GM12801 (cell line): ENCODE data around the gene TROAP.

Experiments
- TF ChIP-seq, protein P1 (sequence below): IDR thresholded peaks from one replicate; pipeline ENCODE4 v1.5.1; 2011; ENCODE audit warnings: control low read depth; ENCODE audit not compliant: insufficient read length; ENCODE audit errors: extremely low read depth

The TROAP gene

DNA sequence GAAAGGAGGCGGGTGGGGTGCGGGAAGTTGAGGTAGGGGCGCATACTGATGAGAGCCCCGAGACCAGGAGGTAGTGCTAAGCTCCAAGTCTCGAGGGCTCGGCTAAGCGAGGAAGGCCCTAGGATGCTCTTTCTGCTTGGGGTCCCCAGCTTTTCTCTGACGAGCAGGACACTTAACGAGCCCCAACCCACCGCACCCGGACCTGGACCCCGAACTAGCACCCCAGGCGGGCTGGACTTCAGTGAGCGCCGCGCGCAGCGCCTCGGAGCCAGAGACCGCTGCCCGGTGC lies 18.7 kb downstream of the TROAP start:
- TF ChIP-seq, protein P1, sequence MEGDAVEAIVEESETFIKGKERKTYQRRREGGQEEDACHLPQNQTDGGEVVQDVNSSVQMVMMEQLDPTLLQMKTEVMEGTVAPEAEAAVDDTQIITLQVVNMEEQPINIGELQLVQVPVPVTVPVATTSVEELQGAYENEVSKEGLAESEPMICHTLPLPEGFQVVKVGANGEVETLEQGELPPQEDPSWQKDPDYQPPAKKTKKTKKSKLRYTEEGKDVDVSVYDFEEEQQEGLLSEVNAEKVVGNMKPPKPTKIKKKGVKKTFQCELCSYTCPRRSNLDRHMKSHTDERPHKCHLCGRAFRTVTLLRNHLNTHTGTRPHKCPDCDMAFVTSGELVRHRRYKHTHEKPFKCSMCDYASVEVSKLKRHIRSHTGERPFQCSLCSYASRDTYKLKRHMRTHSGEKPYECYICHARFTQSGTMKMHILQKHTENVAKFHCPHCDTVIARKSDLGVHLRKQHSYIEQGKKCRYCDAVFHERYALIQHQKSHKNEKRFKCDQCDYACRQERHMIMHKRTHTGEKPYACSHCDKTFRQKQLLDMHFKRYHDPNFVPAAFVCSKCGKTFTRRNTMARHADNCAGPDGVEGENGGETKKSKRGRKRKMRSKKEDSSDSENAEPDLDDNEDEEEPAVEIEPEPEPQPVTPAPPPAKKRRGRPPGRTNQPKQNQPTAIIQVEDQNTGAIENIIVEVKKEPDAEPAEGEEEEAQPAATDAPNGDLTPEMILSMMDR, result no peak

DNA sequence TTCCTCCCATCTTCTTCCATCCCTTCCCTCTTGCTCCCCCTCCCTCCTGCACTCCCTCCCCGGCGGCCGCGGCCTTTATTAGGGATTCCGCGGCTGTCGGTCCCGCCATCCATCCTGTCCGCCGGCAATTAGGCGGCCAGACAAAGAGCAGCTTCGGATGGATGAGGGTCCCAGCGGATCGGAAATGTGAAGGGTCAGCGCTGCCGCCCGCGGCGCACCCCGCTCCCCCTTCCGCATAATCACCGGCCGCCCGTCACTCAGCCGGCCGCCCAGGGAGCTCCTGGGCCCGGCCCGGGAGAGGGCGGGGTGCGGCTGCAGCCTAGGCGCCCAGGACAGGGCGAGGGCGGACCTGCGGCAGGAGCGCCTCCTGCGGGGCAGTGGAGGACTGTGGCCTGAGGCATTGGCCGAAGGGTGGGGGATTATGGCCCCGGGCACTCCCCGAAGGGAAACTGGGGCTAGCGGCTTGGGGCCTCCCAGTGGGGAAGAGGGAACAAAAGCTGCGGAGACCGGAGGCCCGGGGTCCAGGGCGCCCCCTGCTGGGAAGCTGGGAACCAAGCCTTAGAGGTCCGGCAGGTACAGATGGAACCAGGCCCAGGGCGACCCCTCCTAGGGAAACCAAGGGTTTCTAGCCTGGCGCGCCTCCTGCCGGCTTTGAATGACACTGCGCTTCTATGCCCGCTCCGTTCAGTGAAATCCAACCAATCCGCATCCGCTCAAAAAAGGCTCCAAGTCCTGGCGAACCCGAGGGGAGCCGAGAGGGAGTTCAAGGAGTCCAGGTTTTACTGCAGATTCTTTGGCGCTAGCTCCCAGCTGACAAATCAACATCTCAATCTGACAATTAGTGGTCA lies 19.2 kb downstream of the TROAP start:
- TF ChIP-seq, protein P1, result no peak

DNA sequence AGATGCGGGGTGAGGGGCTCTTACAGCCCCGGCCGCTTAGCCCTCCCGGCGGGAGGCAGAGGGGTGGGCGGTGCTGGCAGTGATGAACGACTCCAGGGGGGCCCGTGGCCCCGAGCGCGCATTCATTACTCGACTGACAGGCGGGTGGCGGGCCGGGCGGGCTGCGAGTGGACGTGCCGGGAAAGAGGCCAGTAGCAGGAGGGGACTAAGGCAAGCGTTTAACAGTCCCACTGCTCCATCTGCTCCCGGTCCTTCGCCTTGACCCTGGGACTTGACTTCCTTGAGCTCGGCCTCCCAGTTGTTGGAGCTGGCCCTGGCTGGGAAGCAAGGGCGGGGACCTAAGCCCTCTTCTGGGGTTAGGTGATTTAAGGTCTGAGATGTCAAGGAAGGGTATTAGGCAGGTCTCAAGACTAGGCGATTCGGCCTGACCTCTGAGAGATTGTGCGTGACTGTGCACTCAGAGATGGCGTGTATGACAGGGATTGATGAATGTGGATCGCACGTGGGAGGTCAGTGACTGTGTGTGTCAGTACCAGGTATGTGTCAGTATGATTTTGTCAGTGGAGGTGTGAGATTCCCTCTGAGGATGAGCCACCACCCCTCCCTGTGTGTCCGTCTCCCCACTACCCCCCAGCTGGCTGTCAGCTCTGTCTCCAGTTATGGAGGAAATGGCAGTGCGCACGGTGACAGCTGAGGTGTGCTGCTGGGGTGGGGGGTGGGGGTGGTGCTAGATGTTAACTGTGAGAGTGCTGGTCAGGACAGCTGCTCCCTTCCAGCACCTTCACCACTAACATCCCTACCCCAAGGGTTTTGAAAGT lies 20.1 kb downstream of the TROAP start:
- TF ChIP-seq, protein P1, result no peak

DNA sequence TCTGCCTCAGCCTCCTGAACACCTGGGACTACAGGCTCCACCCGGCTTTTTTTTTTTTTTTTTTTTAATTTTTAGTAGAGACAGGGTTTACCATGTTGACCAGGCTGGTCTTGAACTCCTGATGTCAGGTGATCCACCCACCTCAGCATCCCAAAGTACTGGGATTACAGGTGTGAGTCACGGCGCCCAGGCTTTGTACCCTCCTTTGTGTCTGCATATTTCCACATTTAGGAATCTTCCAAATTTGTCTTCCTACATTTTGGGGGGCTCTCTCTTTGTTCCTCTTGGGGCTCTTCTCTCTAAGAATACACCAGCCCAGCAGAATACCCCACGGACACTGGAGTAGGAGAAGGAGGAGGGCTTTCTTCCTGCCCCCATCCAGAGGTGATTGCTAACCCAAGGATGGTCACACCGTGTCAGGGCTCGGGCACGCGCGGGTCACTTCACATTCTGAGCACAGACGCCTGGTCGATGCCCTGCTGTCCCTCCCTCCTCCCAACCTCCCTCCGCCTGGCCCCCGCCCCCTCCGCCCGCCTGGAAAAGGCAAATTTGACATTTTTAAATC lies 21.5 kb downstream of the TROAP start:
- TF ChIP-seq, protein P1, result no peak

DNA sequence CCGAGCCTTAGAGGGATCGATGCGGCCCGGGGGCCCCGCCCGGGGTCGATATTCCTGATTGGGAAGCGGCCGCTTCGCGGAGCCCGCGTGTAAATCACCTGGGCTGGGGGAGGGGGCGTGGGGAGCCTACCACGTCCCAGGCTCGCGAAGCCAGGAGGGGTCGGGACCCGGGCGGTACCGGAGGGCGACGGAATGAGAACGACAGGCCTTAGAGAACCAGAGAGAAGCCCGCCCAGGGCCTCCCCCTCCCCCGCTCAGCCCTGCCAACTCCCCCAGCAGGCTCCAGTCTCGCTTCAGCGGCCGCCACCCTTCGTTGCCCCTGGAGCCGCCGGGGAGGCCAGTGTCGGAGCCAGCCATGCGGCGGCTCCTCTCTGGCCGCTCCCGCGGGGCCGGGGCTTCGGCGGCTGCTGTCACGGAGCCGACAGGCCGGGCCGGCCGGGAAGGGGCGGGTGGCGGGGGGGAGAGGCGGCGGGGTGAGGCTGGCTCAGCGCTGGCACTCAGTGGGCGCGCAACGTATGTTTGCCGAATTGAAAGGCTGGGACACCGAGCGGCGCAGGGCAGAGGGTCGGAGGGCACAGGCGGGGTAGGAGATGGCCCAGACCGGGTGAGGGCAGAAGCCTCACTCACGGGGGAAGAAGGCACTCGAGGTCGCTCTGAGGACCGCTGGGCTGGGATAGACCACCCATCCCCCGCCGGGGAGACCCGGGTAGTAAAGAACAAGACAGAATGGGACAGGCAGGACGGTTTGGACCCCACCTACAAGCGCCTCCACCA lies 22.2 kb downstream of the TROAP start:
- TF ChIP-seq, protein P1, result no peak

DNA sequence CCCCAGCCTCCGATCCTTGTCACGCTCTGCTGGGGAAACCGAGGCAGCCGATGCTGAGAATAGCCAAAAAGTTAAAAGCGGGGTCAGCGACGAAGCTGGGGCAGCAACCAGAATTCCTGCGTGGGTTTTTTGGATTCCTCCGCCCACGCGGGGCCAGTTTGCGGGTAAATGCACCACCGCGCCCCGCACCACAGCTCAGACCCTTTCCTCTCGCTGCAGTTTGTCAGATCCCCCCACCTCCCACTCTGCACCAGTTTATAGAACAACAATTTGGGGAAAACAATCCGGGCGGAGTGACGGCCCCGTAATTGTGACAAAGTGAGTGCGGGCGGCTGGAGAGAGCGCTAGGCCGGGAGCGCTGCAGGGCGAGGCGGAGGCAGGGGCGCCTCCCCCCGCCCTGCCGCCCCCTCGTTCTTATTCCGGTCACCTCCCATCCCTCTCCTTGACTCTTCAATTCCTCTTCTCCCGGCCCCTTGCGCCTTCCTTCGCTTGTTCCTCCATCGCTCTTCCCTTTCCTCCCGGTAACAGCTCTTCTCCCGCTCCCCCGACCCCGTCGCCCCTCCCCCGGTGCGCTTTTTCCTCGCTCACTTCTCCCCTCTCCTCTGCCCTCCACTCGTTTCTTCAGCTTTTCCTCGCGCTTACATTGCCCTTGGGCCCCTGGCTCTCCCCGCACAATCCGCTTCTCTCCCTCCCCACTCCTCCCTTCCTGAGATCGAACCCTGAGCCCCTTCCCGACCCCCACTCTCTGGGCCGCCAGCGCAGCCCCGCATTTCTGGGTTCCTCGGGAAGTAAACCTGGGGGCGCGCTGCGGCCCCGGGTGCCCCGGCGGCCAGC lies 23.0 kb downstream of the TROAP start:
- TF ChIP-seq, protein P1, result no peak
